Islet of Langerhans (tissue), 1 donor: ENCODE data around the gene SLC37A1.

ENCODE experiments used
- FAIRE-seq: peaks from one replicate; lab custom pipeline; 2011; peaks lifted over from hg19 to GRCh38; lab: Jason Lieb, UNC

The SLC37A1 gene

GRCh38 chr21:42479582-42479981 is 34.1 kb upstream of the SLC37A1 start:
- no peak for FAIRE-seq

GRCh38 chr21:42480736-42481135 is 32.9 kb upstream of the SLC37A1 start:
- FAIRE-seq, result no peak

- FAIRE-seq, result no peak
Measured at GRCh38 chr21:42481169-42481568, 32.5 kb upstream of the SLC37A1 start.

GRCh38 chr21:42484966-42485365 is 28.7 kb upstream of the SLC37A1 start:
- no peak for FAIRE-seq

- FAIRE-seq, result peak; percentile 66
Measured at GRCh38 chr21:42486072-42486471, 27.6 kb upstream of the SLC37A1 start.

GRCh38 chr21:42486531-42486930 is 27.1 kb upstream of the SLC37A1 start:
- FAIRE-seq, result no peak

- FAIRE-seq, result no peak
Measured at GRCh38 chr21:42489006-42489563, 24.6 kb upstream of the SLC37A1 start.

GRCh38 chr21:42489991-42490390 is 23.7 kb upstream of the SLC37A1 start:
- no peak for FAIRE-seq

GRCh38 chr21:42490720-42491119 is 22.9 kb upstream of the SLC37A1 start:
- FAIRE-seq, result no peak

- FAIRE-seq, result no peak
Measured at GRCh38 chr21:42491328-42491727, 22.3 kb upstream of the SLC37A1 start.

GRCh38 chr21:42492201-42492600 is 21.5 kb upstream of the SLC37A1 start:
- FAIRE-seq, result no peak

GRCh38 chr21:42493109-42494060 is 20.3 kb upstream of the SLC37A1 start:
- no peak for FAIRE-seq

- no peak for FAIRE-seq
Measured at GRCh38 chr21:42495027-42495426, 18.6 kb upstream of the SLC37A1 start.

GRCh38 chr21:42495765-42496119 is 17.9 kb upstream of the SLC37A1 start:
- no peak for FAIRE-seq

GRCh38 chr21:42496120-42496838 is 17.4 kb upstream of the SLC37A1 start, which contains the start of gene RSPH1:
RSPH1 (minus strand) TSS chr21:42496224; CDS start chr21:42496186, 38 bp downstream.
- peak; percentile 68 for FAIRE-seq

GRCh38 chr21:42496839-42497202 is 16.8 kb upstream of the SLC37A1 start:
- no peak for FAIRE-seq

- FAIRE-seq, result no peak
Measured at GRCh38 chr21:42498012-42498411, 15.6 kb upstream of the SLC37A1 start.

- FAIRE-seq, result no peak
Measured at GRCh38 chr21:42499444-42500112, 14.1 kb upstream of the SLC37A1 start.

- no peak for FAIRE-seq
Measured at GRCh38 chr21:42500225-42500624, 13.4 kb upstream of the SLC37A1 start.

GRCh38 chr21:42500736-42501135 is 12.9 kb upstream of the SLC37A1 start:
- FAIRE-seq, result no peak

GRCh38 chr21:42503711-42504110 is 9.9 kb upstream of the SLC37A1 start:
- FAIRE-seq, result no peak

GRCh38 chr21:42505090-42505726 is 8.4 kb upstream of the SLC37A1 start:
- FAIRE-seq, result no peak
